ENCODE measurements around the gene STOML1. TPM values are rescaled to one million over a fixed set of nuclear protein-coding genes. Genes with fewer than 3 reads are reported as not detected.

Gene STOML1
- total RNA-seq, 4 donors from 2014 or later: 0.75 to 14.6 (median 4.5) TPM

DNA sequence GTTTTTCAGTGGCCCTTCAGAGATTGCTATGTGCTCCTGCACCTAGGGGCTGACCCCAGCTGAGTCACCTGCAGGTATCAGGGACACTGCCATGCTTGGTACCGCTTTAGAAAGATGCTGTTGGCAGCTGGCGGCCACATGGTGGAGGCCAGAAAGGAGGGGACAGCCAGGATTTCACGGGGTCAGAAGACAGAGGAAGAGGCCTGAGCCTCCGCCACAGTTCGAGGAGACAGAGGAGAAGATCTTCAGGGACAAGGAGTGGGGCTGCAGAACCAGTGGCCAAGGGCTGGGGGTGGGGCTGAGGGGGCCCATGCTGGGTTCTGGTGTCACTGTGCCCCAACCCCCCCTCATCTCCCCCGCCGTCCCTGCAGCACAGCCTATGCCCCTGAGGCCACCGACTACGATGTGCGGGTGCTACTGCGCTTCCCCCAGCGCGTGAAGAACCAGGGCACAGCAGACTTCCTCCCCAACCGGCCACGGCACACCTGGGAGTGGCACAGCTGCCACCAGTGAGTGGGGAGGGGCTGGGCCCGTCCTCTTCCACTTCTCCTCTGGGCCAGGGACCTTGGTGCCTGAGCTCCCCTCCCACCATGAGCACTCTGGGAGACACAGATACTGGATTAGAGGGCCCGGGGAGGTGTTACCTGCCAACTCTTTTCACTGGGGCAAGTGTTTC, 45.9 kb downstream of the STOML1 start:
- no peak overlapping the region for H3K4me3 ChIP-seq
- H3K27me3 ChIP-seq: no peaks in the 10 kb centered on the region
- peaks cover 0 to 6% (median 2%) of the 10 kb centered on the region in 4 donors for H3K4me1 ChIP-seq
- 70% methylated on average over 17 of the region's 17 CpGs; no CpG with 5 or more reads in 1 of the 2 donors for WGBS, 2 donors (ENCODE audit: low coverage in 1 of 2)
- no peak overlapping the region for H3K27ac ChIP-seq
- in situ Hi-C loops (cut with MboI; ENCODE audit: low pct_ligation_motif_present in 1 of 4, low pct_unique_long_range_greater_than_20kb in 1 of 4, low sequenced_read_pairs in 3 of 4) (loop anchor here in 1 of 4 donors (25.0 kb wide), 1 partner anchor 366 kb away; no protein-coding TSS in a partner anchor), intact Hi-C loops (cut with DNase I; ENCODE audit: low total_unique reads) (no loop called here)
- no peaks in the 10 kb centered on the region for H3K36me3 ChIP-seq
- no peak for DNase-seq
- H3K9me3 ChIP-seq: no peaks in the 10 kb centered on the region
- TF ChIP-seq, protein P1, sequence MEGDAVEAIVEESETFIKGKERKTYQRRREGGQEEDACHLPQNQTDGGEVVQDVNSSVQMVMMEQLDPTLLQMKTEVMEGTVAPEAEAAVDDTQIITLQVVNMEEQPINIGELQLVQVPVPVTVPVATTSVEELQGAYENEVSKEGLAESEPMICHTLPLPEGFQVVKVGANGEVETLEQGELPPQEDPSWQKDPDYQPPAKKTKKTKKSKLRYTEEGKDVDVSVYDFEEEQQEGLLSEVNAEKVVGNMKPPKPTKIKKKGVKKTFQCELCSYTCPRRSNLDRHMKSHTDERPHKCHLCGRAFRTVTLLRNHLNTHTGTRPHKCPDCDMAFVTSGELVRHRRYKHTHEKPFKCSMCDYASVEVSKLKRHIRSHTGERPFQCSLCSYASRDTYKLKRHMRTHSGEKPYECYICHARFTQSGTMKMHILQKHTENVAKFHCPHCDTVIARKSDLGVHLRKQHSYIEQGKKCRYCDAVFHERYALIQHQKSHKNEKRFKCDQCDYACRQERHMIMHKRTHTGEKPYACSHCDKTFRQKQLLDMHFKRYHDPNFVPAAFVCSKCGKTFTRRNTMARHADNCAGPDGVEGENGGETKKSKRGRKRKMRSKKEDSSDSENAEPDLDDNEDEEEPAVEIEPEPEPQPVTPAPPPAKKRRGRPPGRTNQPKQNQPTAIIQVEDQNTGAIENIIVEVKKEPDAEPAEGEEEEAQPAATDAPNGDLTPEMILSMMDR (IDR thresholded peaks at IDR 0.05): no peak
- TF ChIP-seq EP300 (IDR thresholded peaks at IDR 0.05; ENCODE audit: low read depth): no peak
- no peak for TF ChIP-seq POLR2AphosphoS5 (IDR thresholded peaks at IDR 0.05)
- TF ChIP-seq POLR2A (IDR thresholded peaks at IDR 0.05): no peak

DNA sequence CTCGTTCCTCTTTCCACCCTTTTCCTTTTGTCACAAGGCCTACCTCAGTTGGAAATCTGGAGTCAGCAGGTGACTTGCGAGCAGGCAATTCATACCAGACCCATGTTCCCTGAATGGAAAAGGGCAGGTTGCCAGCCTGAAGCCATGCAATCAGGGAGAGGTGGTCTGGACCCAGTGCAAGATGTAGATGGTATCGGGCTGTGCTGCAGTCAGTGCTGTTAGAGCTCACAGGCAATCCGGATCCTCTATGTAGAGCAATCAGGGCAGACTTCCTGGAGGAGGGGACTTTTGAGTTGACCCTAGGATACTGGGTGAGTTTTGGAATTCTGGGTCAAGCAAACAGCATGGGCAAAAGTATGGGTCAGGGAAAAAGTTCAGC, 47.0 kb downstream of the STOML1 start:
- no peak overlapping the region for H3K27ac ChIP-seq
- H3K9me3 ChIP-seq: no peaks in the 10 kb centered on the region
- WGBS, 2 donors (ENCODE audit: low coverage in 1 of 2): 86% methylated on average over 4 of the region's 4 CpGs; no CpG with 5 or more reads in 1 of the 2 donors

DNA sequence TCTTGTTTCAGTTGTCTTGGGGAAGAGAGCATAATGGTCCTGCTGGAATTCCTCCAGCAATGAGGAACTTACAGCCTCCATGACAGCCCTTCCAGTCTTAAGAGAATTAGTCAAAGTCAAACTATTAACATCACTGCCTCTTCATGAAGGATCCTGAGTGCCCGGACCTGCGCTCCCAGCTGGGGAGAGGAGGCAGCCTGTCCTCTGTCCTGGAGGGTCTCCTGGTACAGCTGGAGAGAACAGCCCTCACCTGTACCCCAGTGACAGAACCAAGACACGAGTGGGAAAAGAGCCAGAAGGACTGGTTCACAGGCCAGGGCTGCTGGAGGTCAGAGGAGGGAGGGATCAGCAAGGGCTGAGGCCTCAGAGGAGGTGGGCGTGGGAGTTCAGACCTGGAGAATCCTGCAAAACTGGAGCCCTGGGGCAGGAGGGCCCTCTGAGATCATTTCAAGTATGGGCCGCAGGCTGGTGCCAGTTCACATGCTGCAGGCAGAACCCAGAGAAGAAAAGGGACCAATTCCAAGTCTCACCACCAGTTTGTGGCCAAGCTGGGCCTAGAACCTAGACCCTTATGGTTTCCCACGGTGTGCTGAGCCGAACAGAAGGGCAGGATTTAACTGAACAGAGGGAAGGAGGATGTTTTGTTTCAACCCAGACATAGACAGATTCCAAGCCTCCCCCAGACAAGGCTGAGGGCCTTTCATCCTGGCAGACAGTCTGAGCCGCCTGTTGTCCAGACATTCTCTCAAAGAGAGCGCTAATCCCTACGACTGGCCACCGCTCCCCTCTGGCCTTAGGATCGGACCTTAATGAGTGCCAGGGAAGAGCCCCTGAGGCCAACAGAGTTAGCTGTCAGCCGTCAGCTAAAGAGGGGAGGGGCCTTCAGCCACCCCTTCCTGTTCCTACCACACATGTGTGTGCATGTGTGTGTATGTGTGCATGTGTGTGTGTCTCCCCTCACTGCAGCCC, 47.6 kb downstream of the STOML1 start:
- Histone ChIP-seq H3K9me3 (no peaks in the 10 kb centered on the region), H3K27ac (no peak overlapping the region), H3K27me3 (no peaks in the 10 kb centered on the region), H3K4me1 (no peaks in the 10 kb centered on the region), H3K4me3 (no peak overlapping the region), H3K36me3 (no peaks in the 10 kb centered on the region)
- no peak for TF ChIP-seq POLR2AphosphoS5 (IDR thresholded peaks at IDR 0.05)
- TF ChIP-seq, protein P1 (IDR thresholded peaks at IDR 0.05): no peak
- TF ChIP-seq EP300 (IDR thresholded peaks at IDR 0.05; ENCODE audit: low read depth): no peak
- no peak for TF ChIP-seq POLR2A (IDR thresholded peaks at IDR 0.05)
- no peak for DNase-seq
- whole genome bisulfite sequencing, 2 donors (ENCODE audit: low coverage in 1 of 2): 78% methylated on average over 13 of the region's 13 CpGs; no CpG with 5 or more reads in 1 of the 2 donors
- intact Hi-C loops (cut with DNase I; ENCODE audit: low total_unique reads) (no loop called here), in situ Hi-C loops (cut with MboI; ENCODE audit: low pct_ligation_motif_present in 1 of 4, low pct_unique_long_range_greater_than_20kb in 1 of 4, low sequenced_read_pairs in 3 of 4) (loop anchor here in 1 of 4 donors (25.0 kb wide), 1 partner anchor 368 kb away; no protein-coding TSS in a partner anchor)

More for the DNA sequence above, 47.0 kb downstream of the STOML1 start:
- Histone ChIP-seq H3K27me3 (no peaks in the 10 kb centered on the region), H3K4me1 (no peaks in the 10 kb centered on the region), H3K4me3 (no peak overlapping the region), H3K36me3 (no peaks in the 10 kb centered on the region)
- in situ Hi-C loops (cut with MboI; ENCODE audit: low pct_ligation_motif_present in 1 of 4, low pct_unique_long_range_greater_than_20kb in 1 of 4, low sequenced_read_pairs in 3 of 4): loop anchor here in 1 of 4 donors (25.0 kb wide), 1 partner anchor 367 kb away; no protein-coding TSS in a partner anchor
- TF ChIP-seq POLR2A (IDR thresholded peaks at IDR 0.05): no peak
- TF ChIP-seq, protein P1 (IDR thresholded peaks at IDR 0.05): no peak
- TF ChIP-seq POLR2AphosphoS5 (IDR thresholded peaks at IDR 0.05): no peak
- TF ChIP-seq EP300 (IDR thresholded peaks at IDR 0.05; ENCODE audit: low read depth): no peak
- no peak for DNase-seq
- intact Hi-C loops (cut with DNase I; ENCODE audit: low total_unique reads): no loop called here

DNA sequence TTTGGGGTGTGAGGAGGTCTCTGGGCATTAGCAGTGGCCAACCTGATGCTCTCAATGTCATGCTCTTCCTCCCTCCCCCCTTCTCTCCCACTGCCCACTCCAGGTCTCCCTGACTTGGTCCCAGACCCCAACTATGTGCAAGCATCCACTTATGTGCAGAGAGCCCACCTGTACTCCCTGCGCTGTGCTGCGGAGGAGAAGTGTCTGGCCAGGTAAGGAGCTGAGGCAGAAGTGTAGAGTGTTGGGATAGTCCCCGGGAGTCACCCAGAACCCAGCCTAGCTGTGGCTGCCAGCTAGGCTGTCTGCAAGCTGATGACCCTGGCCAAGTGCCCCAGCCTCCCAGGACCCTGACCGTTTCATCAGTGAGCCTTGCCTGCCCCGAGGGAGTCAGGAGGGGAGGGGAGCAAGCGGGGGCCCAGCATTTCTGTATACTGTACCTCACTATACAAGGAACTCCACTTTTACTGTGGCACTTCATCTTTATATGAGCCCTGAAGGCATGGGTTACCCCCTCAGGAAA, 49.3 kb downstream of the STOML1 start:
- no peak for DNase-seq
- in situ Hi-C loops (cut with MboI; ENCODE audit: low pct_ligation_motif_present in 1 of 4, low pct_unique_long_range_greater_than_20kb in 1 of 4, low sequenced_read_pairs in 3 of 4) (loop anchor here in 1 of 4 donors (25.0 kb wide), 1 partner anchor 369 kb away; no protein-coding TSS in a partner anchor), intact Hi-C loops (cut with DNase I; ENCODE audit: low total_unique reads) (no loop called here)
- H3K9me3 ChIP-seq: no peaks in the 10 kb centered on the region
- H3K36me3 ChIP-seq: no peaks in the 10 kb centered on the region
- H3K4me1 ChIP-seq: no peaks in the 10 kb centered on the region
- no peak overlapping the region for H3K4me3 ChIP-seq
- 74% methylated on average over 6 of the region's 6 CpGs; no CpG with 5 or more reads in 1 of the 2 donors for WGBS, 2 donors (ENCODE audit: low coverage in 1 of 2)
- no peaks in the 10 kb centered on the region for H3K27me3 ChIP-seq
- H3K27ac ChIP-seq: no peak overlapping the region
- no peak for TF ChIP-seq POLR2A (IDR thresholded peaks at IDR 0.05)
- TF ChIP-seq POLR2AphosphoS5 (IDR thresholded peaks at IDR 0.05): no peak
- no peak for TF ChIP-seq EP300 (IDR thresholded peaks at IDR 0.05; ENCODE audit: low read depth)
- TF ChIP-seq, protein P1 (IDR thresholded peaks at IDR 0.05): no peak
